ENCODE data around the gene SLC2A13. TPM values are rescaled to one million over a fixed set of nuclear protein-coding genes. Genes with fewer than 3 reads are reported as not detected.

The SLC2A13 gene
- 18.6 TPM for total RNA-seq
- 3.9 TPM for polyA plus RNA-seq (ENCODE audit: insufficient read depth, low read depth, low replicate concordance)
- long read RNA-seq, donor 1 = 0 reads
- long read RNA-seq, donor 2, full-length matches to known transcripts = 1 of 1 reads
- long read RNA-seq, donor 2, partial matches to known transcripts = 0 of 1 reads
- long read RNA-seq, donor 2, other reads (novel, unspliced or antisense) = 0 of 1 reads
- long read RNA-seq, donor 3, full-length matches to known transcripts = 2 of 2 reads
- long read RNA-seq, donor 3, partial matches to known transcripts = 0 of 2 reads
- long read RNA-seq, donor 3, other reads (novel, unspliced or antisense) = 0 of 2 reads
- long read RNA-seq, donor 4, full-length matches to known transcripts = 1 of 1 reads
- long read RNA-seq, donor 4, partial matches to known transcripts = 0 of 1 reads
- long read RNA-seq, donor 4, other reads (novel, unspliced or antisense) = 0 of 1 reads
- long read RNA-seq, donor 5 = 0 reads
- long read RNA-seq, donor 6 = 0 reads
- long read RNA-seq, donor 7, full-length matches to known transcripts = 8 of 22 reads
- long read RNA-seq, donor 7, partial matches to known transcripts = 6 of 22 reads
- long read RNA-seq, donor 7, other reads (novel, unspliced or antisense) = 8 of 22 reads
- long read RNA-seq, donor 8, full-length matches to known transcripts = 2 of 2 reads
- long read RNA-seq, donor 8, partial matches to known transcripts = 0 of 2 reads
- long read RNA-seq, donor 8, other reads (novel, unspliced or antisense) = 0 of 2 reads
- long read RNA-seq, donor 9, partial matches to known transcripts = 0 of 1 reads
- long read RNA-seq, donor 9, other reads (novel, unspliced or antisense) = 0 of 1 reads
- long read RNA-seq, donor 10, full-length matches to known transcripts = 1 of 1 reads
- long read RNA-seq, donor 10, partial matches to known transcripts = 0 of 1 reads
- long read RNA-seq, donor 10, other reads (novel, unspliced or antisense) = 0 of 1 reads

GRCh38 chr12:40105515-40106201, at the start of gene SLC2A13:
TSS of gene SLC2A13 (minus strand) at chr12:40106081. CDS start at chr12:40105808, 273 bp downstream.
- intact Hi-C loops (cut with DNase I) = loop anchor here (10.0 kb wide), 1 partner anchor 91 kb away; no protein-coding TSS in a partner anchor
- peak within 1 kb of the TSS; percentile 29 to 77 for H3K27ac ChIP-seq (ENCODE audit: low read depth in 2 of 2, low read length in 2 of 2)
- H3K4me3 ChIP-seq (ENCODE audit: low read length in 3 of 3) = peak within 1 kb of the TSS; percentile 48 to 74 (median 72)
- H3K27me3 ChIP-seq (ENCODE audit: control insufficient read depth, insufficient read depth, low read length) = no peaks in the 10 kb centered on the region
- DNase-seq (peak; percentile 69 to 92 (median 86)), FAIRE-seq (no peak)
- H3K9ac ChIP-seq (ENCODE audit: low read length in 3 of 3) = peak within 1 kb of the TSS; percentile 22 to 65 (median 55)
- TF ChIP-seq, protein P1, sequence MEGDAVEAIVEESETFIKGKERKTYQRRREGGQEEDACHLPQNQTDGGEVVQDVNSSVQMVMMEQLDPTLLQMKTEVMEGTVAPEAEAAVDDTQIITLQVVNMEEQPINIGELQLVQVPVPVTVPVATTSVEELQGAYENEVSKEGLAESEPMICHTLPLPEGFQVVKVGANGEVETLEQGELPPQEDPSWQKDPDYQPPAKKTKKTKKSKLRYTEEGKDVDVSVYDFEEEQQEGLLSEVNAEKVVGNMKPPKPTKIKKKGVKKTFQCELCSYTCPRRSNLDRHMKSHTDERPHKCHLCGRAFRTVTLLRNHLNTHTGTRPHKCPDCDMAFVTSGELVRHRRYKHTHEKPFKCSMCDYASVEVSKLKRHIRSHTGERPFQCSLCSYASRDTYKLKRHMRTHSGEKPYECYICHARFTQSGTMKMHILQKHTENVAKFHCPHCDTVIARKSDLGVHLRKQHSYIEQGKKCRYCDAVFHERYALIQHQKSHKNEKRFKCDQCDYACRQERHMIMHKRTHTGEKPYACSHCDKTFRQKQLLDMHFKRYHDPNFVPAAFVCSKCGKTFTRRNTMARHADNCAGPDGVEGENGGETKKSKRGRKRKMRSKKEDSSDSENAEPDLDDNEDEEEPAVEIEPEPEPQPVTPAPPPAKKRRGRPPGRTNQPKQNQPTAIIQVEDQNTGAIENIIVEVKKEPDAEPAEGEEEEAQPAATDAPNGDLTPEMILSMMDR (IDR thresholded peaks at IDR 0.05; ENCODE audit: borderline replicate concordance, extremely low read depth, insufficient read depth) = no peak
- peaks cover 0 to 6% (median 0%) of the 10 kb centered on the region in 3 donors for H3K4me1 ChIP-seq (ENCODE audit: control insufficient read depth in 2 of 3, insufficient read depth in 2 of 3, low read depth in 1 of 3, low read length in 3 of 3)
- no peaks in the 10 kb centered on the region for H3K9me3 ChIP-seq (ENCODE audit: control insufficient read depth in 2 of 3, insufficient read depth in 1 of 3, low read length in 3 of 3)
- H3K36me3 ChIP-seq (ENCODE audit: control insufficient read depth in 2 of 3, insufficient read depth in 3 of 3, low read length in 3 of 3) = no peaks in the 10 kb centered on the region

- Histone ChIP-seq H3K4me3 (ENCODE audit: low read length in 3 of 3) (no peak overlapping the region), H3K9ac (ENCODE audit: low read length in 3 of 3) (no peak overlapping the region), H3K4me1 (ENCODE audit: control insufficient read depth in 2 of 3, insufficient read depth in 2 of 3, low read depth in 1 of 3, low read length in 3 of 3) (peaks cover 0 to 7% (median 0%) of the 10 kb centered on the region in 3 donors), H3K27me3 (ENCODE audit: control insufficient read depth, insufficient read depth, low read length) (no peaks in the 10 kb centered on the region), H3K36me3 (ENCODE audit: control insufficient read depth in 2 of 3, insufficient read depth in 3 of 3, low read length in 3 of 3) (no peaks in the 10 kb centered on the region), H3K9me3 (ENCODE audit: control insufficient read depth in 2 of 3, insufficient read depth in 1 of 3, low read length in 3 of 3) (no peaks in the 10 kb centered on the region), H3K27ac (ENCODE audit: low read depth in 2 of 2, low read length in 2 of 2) (no peak overlapping the region)
- intact Hi-C loops (cut with DNase I) = loop anchor here (10.0 kb wide), 1 partner anchor 70 kb away; the partner anchor contains the start of gene LRRK2
- no peak for FAIRE-seq
- TF ChIP-seq, protein P1 (IDR thresholded peaks at IDR 0.05; ENCODE audit: borderline replicate concordance, extremely low read depth, insufficient read depth) = no peak
- DNase-seq = no peak
These were observed 48.5 kb upstream of the SLC2A13 start for GRCh38 chr12:40154381-40154780.

DNA sequence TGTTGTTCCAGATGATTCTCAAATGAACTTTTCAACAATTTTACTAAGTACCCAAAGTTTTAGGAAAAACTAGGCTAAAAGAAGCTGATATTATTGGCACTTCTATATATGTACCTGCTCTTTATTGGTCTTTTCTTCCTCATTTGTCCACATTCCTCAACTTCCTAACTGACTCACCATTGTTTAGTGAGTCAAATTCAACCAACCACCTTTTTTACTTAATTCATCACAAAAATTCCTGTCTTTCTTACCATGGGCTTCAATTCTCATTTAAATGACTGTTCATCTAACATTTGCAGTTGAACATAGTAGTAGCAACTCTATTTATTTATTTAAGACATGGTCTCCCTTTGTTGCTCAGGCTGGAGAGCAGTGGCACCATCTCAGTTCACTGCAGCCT, 47.6 kb upstream of the SLC2A13 start:
- H3K4me1 ChIP-seq (ENCODE audit: control insufficient read depth in 2 of 3, insufficient read depth in 2 of 3, low read depth in 1 of 3, low read length in 3 of 3) = no peaks in the 10 kb centered on the region
- H3K9me3 ChIP-seq (ENCODE audit: control insufficient read depth in 2 of 3, insufficient read depth in 1 of 3, low read length in 3 of 3) = no peaks in the 10 kb centered on the region
- H3K9ac ChIP-seq (ENCODE audit: low read length in 3 of 3) = no peak overlapping the region
- H3K27me3 ChIP-seq (ENCODE audit: control insufficient read depth, insufficient read depth, low read length) = no peaks in the 10 kb centered on the region
- FAIRE-seq (no peak), DNase-seq (no peak)
- no peaks in the 10 kb centered on the region for H3K36me3 ChIP-seq (ENCODE audit: control insufficient read depth in 2 of 3, insufficient read depth in 3 of 3, low read length in 3 of 3)
- H3K27ac ChIP-seq (ENCODE audit: low read depth in 2 of 2, low read length in 2 of 2) = no peak overlapping the region
- intact Hi-C loops (cut with DNase I) = loop anchor here (10.0 kb wide), 1 partner anchor 71 kb away; the partner anchor contains the start of gene LRRK2
- H3K4me3 ChIP-seq (ENCODE audit: low read length in 3 of 3) = no peak overlapping the region
- TF ChIP-seq, protein P1 (IDR thresholded peaks at IDR 0.05; ENCODE audit: borderline replicate concordance, extremely low read depth, insufficient read depth) = no peak
